Measurements from ENCODE around the gene COL2A1. TPM values are rescaled to one million over a fixed set of nuclear protein-coding genes. Genes with fewer than 3 reads are reported as not detected.
A peak's percentile ranks its signal among the peaks of the same experiment; 100 is the strongest.

COL2A1 gene
- total and polyA plus RNA-seq, 4 donors = 0.05 to 8.7 (median 0.15) TPM; not detected in 1

- Histone ChIP-seq H3K4me3 (no peak overlapping the region), H3K27ac (ENCODE audit: low read depth in 1 of 2, low read length in 1 of 2) (no peak overlapping the region), H3K9ac (ENCODE audit: insufficient read depth in 1 of 2, low read length in 2 of 2) (no peak overlapping the region), H3K36me3 (ENCODE audit: control insufficient read depth in 4 of 4, insufficient read depth in 4 of 4, low read length in 4 of 4) (no peaks in the 10 kb centered on the region), H3K9me3 (ENCODE audit: control insufficient read depth in 4 of 4, insufficient read depth in 3 of 4, low read length in 3 of 4) (no peaks in the 10 kb centered on the region), H3K4me1 (ENCODE audit: control insufficient read depth in 5 of 5, insufficient read depth in 5 of 5, low read length in 5 of 5) (peaks cover 0 to 28% (median 11%) of the 10 kb centered on the region in 5 donors), H3K27me3 (ENCODE audit: control insufficient read depth in 3 of 3, insufficient read depth in 3 of 3, low read length in 2 of 3) (no peaks in the 10 kb centered on the region)
- 93 to 96% methylated on average over 8 of the region's 8 CpGs for WGBS, 2 donors
- peak in 2 of 3 donors; percentile 61 to 63 for DNase-seq
- ATAC-seq (ENCODE audit: insufficient read depth, low FRiP score) = no peak
- TF ChIP-seq, protein P1, sequence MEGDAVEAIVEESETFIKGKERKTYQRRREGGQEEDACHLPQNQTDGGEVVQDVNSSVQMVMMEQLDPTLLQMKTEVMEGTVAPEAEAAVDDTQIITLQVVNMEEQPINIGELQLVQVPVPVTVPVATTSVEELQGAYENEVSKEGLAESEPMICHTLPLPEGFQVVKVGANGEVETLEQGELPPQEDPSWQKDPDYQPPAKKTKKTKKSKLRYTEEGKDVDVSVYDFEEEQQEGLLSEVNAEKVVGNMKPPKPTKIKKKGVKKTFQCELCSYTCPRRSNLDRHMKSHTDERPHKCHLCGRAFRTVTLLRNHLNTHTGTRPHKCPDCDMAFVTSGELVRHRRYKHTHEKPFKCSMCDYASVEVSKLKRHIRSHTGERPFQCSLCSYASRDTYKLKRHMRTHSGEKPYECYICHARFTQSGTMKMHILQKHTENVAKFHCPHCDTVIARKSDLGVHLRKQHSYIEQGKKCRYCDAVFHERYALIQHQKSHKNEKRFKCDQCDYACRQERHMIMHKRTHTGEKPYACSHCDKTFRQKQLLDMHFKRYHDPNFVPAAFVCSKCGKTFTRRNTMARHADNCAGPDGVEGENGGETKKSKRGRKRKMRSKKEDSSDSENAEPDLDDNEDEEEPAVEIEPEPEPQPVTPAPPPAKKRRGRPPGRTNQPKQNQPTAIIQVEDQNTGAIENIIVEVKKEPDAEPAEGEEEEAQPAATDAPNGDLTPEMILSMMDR (IDR thresholded peaks at IDR 0.05; ENCODE audit: control extremely low read depth, extremely low read depth) = no peak
Measured at GRCh38 chr12:48034835-48035805, 30.8 kb upstream of the COL2A1 start.

DNA sequence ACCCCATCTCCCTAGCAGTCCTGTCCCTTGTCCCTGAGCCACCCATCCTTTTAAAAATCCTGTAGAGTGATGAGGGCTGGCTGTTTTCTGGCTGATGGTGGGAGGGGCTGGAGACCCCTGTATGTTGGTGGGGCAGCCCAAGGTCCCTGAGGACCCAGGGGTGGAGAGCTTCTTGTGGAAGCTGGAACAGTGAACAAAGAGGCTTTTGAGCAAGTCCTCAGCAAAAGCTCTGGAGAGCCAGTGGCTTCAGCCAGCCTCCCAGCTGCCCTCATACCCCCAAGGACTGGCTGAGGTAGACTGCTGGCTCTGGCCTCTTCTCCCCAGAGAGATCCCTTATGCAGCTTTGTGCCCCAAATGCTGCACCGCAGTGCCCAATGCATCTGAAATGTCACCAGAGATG, 29.2 kb upstream of the COL2A1 start:
- no peak overlapping the region for H3K4me3 ChIP-seq
- H3K27me3 ChIP-seq (ENCODE audit: control insufficient read depth in 3 of 3, insufficient read depth in 3 of 3, low read length in 2 of 3) = no peaks in the 10 kb centered on the region
- no peak overlapping the region for H3K27ac ChIP-seq (ENCODE audit: low read depth in 1 of 2, low read length in 1 of 2)
- peaks cover 0 to 35% (median 11%) of the 10 kb centered on the region in 5 donors for H3K4me1 ChIP-seq (ENCODE audit: control insufficient read depth in 5 of 5, insufficient read depth in 5 of 5, low read length in 5 of 5)
- TF ChIP-seq, protein P1 (IDR thresholded peaks at IDR 0.05; ENCODE audit: control extremely low read depth, extremely low read depth) = no peak
- H3K9ac ChIP-seq (ENCODE audit: insufficient read depth in 1 of 2, low read length in 2 of 2) = no peak overlapping the region
- H3K9me3 ChIP-seq (ENCODE audit: control insufficient read depth in 4 of 4, insufficient read depth in 3 of 4, low read length in 3 of 4) = no peaks in the 10 kb centered on the region
- ATAC-seq (ENCODE audit: insufficient read depth, low FRiP score) (no peak), DNase-seq (no peak)
- 100% methylated on average over 1 of the region's 1 CpG for WGBS, 2 donors
- H3K36me3 ChIP-seq (ENCODE audit: control insufficient read depth in 4 of 4, insufficient read depth in 4 of 4, low read length in 4 of 4) = no peaks in the 10 kb centered on the region

- Histone ChIP-seq H3K36me3 (ENCODE audit: control insufficient read depth in 4 of 4, insufficient read depth in 4 of 4, low read length in 4 of 4) (no peaks in the 10 kb centered on the region), H3K9me3 (ENCODE audit: control insufficient read depth in 4 of 4, insufficient read depth in 3 of 4, low read length in 3 of 4) (no peaks in the 10 kb centered on the region), H3K4me1 (ENCODE audit: control insufficient read depth in 5 of 5, insufficient read depth in 5 of 5, low read length in 5 of 5) (peaks cover 0 to 32% (median 8%) of the 10 kb centered on the region in 5 donors), H3K4me3 (no peak overlapping the region), H3K27ac (ENCODE audit: low read depth in 1 of 2, low read length in 1 of 2) (no peak overlapping the region), H3K9ac (ENCODE audit: insufficient read depth in 1 of 2, low read length in 2 of 2) (no peak overlapping the region), H3K27me3 (ENCODE audit: control insufficient read depth in 3 of 3, insufficient read depth in 3 of 3, low read length in 2 of 3) (no peaks in the 10 kb centered on the region)
- WGBS, 2 donors = 98 to 100% methylated on average over 1 of the region's 1 CpG
- ATAC-seq (ENCODE audit: insufficient read depth, low FRiP score) = no peak
- no peak for DNase-seq
- TF ChIP-seq, protein P1 (IDR thresholded peaks at IDR 0.05; ENCODE audit: control extremely low read depth, extremely low read depth) = no peak
Measured at GRCh38 chr12:48032597-48032996, 28.3 kb upstream of the COL2A1 start.

All from lung (tissue), 12 donors.